ENCODE results near the gene IRF4. TPM values are rescaled to one million over a fixed set of nuclear protein-coding genes. Genes with fewer than 3 reads are reported as not detected.

IRF4 gene
- total and polyA plus RNA-seq, 2 experiments from 2014 or later, result 1.3 to 1.9 TPM

DNA sequence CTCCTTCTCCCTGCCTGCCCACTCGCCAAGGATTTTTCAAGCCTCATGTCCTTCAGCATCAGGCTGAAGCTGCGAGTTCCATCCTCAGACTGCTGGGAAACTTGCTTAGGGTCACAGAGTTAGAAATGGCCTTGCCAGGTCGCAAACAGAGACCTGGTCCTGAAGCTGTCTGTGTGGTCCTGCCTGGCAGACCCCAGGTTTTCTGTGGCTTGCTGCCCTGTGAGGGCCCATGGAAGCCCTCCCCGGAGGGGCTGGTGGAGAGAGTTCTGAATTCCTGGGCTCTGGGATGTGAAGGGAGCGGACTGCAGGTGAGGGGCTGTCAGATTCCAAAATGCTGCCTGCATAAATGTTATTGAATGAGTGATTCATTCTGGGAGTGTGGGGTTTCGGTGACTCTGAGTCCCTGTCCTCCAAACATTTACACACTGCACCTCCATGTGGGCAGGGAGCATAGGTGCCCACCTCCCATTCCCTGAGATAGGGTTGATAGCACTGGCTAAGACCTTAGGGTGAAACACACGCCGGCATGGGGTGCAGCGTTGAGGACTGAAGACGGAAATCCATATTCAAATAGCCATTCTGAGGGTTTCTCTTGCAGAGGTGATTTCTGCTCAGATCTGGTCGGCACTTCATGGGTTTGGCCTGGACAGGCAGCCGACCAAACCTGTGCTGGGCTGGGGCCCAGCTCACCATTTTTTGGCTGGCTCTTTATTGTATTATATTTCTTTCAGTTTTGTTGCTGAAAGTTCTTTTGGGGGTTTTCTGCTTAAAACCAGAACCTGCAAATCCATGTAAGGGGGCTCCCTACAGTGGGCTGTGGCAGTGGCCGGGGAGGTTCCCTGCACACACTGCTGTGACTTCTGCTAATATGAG, 21.8 kb upstream of the IRF4 start:
- Histone ChIP-seq H3K79me2 (replicated peaks; ENCODE audit: insufficient read depth) (no peaks in the 10 kb centered on the region), H3K36me3 (ENCODE audit: insufficient read depth) (peaks cover 19% of the 10 kb centered on the region), H3K4me3 (no peak overlapping the region), H3K27me3 (ENCODE audit: insufficient read depth) (no peaks in the 10 kb centered on the region), H3K4me2 (no peak overlapping the region), H3F3A (replicated peaks; ENCODE audit: low read depth) (0 out of 2 replicates have a peak, but pooled peaks cover 5% of the 10 kb centered on the region), H3K4me1 (ENCODE audit: insufficient read depth) (peaks cover 13% of the 10 kb centered on the region; the same call in 1 of the 2 replicates), H3K27ac (ENCODE audit: low read depth) (no peak overlapping the region), H4K20me1 (replicated peaks; ENCODE audit: insufficient read depth) (no peaks in the 10 kb centered on the region), H3K9me2 (ENCODE audit: insufficient read depth) (no peaks in the 10 kb centered on the region), H2AFZ (peak overlapping the region; percentile 3; the same call in 1 of the 2 replicates)
- TF ChIP-seq POLR2AphosphoS5 (IDR thresholded peaks at IDR 0.05; ENCODE audit: low read depth) (no peak), JUNB (IDR thresholded peaks at IDR 0.05; ENCODE audit: unreplicated experiment) (no peak), REST (IDR thresholded peaks at IDR 0.05; ENCODE audit: unreplicated experiment) (no peak), ZNF331 (CRISPR knock-in tag; IDR thresholded peaks at IDR 0.05; ENCODE audit: low read depth) (no peak), EZH2 (IDR thresholded peaks at IDR 0.05; ENCODE audit: low read depth, unreplicated experiment) (no peak), ZNF114 (CRISPR knock-in tag; IDR thresholded peaks at IDR 0.05) (no peak), ZNF462 (CRISPR knock-in tag; IDR thresholded peaks at IDR 0.05) (no peak)
- TF ChIP-seq, protein P1, sequence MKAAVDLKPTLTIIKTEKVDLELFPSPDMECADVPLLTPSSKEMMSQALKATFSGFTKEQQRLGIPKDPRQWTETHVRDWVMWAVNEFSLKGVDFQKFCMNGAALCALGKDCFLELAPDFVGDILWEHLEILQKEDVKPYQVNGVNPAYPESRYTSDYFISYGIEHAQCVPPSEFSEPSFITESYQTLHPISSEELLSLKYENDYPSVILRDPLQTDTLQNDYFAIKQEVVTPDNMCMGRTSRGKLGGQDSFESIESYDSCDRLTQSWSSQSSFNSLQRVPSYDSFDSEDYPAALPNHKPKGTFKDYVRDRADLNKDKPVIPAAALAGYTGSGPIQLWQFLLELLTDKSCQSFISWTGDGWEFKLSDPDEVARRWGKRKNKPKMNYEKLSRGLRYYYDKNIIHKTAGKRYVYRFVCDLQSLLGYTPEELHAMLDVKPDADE (IDR thresholded peaks at IDR 0.05), result no peak
- no peak overlapping the region for H3K27ac Mint-ChIP-seq
- H3K27me3 Mint-ChIP-seq (ENCODE audit: insufficient read depth, low read depth, poor library complexity), result peaks cover 25% of the 10 kb centered on the region
- ATAC-seq (no peak), DNase-seq (ENCODE audit: low spot score) (no peak)
- peaks cover 21% of the 10 kb centered on the region for H3K4me1 Mint-ChIP-seq
- peaks cover 90% of the 10 kb centered on the region for H3K9me3 Mint-ChIP-seq
- H3K36me3 Mint-ChIP-seq (ENCODE audit: low read depth), result peaks cover 30% of the 10 kb centered on the region
- no peak overlapping the region for H3K4me3 Mint-ChIP-seq

All from GM23338 (cell line).